Activated T-cell treated with anti-CD3 and anti-CD28 coated beads, Interleukin-2, amount 50 U/mL, for 4 hours (primary cell): ENCODE data around the gene ADCY1. TPM values are rescaled to one million over a fixed set of nuclear protein-coding genes. Genes with fewer than 3 reads are reported as not detected.

Experiments
- ATAC-seq, 2 donors: fragments of 200-7000 bp; cut with Tn5 transposase; one replicate each; pipeline ENCODE4 v1.10.0; 2021
- DNase-seq: peaks from one replicate; pipeline ENCODE4 v3.0.0-alpha.2; 2020
- H3K27me3 Mint-ChIP-seq: one replicate; pipeline ENCODE4 v1.8.0; 2021; ENCODE audit warnings: low read depth, mixed read lengths
- H3K36me3 Mint-ChIP-seq: one replicate; pipeline ENCODE4 v1.8.0; 2022; ENCODE audit warnings: mixed read lengths; ENCODE audit not compliant: insufficient read depth
- H3K4me1 Mint-ChIP-seq: one replicate; pipeline ENCODE4 v1.8.0; 2021; ENCODE audit warnings: low read depth, mixed read lengths
- H3K4me3 Mint-ChIP-seq: one replicate; pipeline ENCODE4 v1.8.0; 2021; ENCODE audit warnings: mild to moderate bottlenecking, moderate library complexity, mixed read lengths
- H3K9me3 Mint-ChIP-seq: one replicate; pipeline ENCODE4 v1.8.0; 2021; ENCODE audit warnings: mixed read lengths
- total RNA-seq, 3 donors: library from RNA; stranded (reverse); gene quantifications; one replicate each; pipeline ENCODE4 v1.2.1, GENCODE V29; 2021

Gene ADCY1
- total RNA-seq, 3 donors from 2014 or later: 0.05 to 0.26 (median 0.20) TPM

GRCh38 chr7:45582868-45583277, 8.7 kb downstream of the ADCY1 start:
- peaks cover 7% of the 10 kb centered on the region for H3K27me3 Mint-ChIP-seq
- no peak overlapping the region for H3K4me3 Mint-ChIP-seq
- no peaks in the 10 kb centered on the region for H3K9me3 Mint-ChIP-seq
- H3K4me1 Mint-ChIP-seq: no peaks in the 10 kb centered on the region
- no peak for ATAC-seq
- no peaks in the 10 kb centered on the region for H3K36me3 Mint-ChIP-seq
- no peak for DNase-seq

- DNase-seq: no peak
- Mint-ChIP-seq H3K4me1 (no peaks in the 10 kb centered on the region), H3K27me3 (peaks cover 7% of the 10 kb centered on the region), H3K36me3 (no peaks in the 10 kb centered on the region), H3K4me3 (no peak overlapping the region), H3K9me3 (no peaks in the 10 kb centered on the region)
- ATAC-seq: no peak
Measured at GRCh38 chr7:45583296-45583695, 9.1 kb downstream of the ADCY1 start.

- peaks cover 4% of the 10 kb centered on the region for H3K27me3 Mint-ChIP-seq
Measured at GRCh38 chr7:45584261-45585210, 10.4 kb downstream of the ADCY1 start.

GRCh38 chr7:45585628-45586027, 11.5 kb downstream of the ADCY1 start:
- Mint-ChIP-seq H3K4me1 (no peaks in the 10 kb centered on the region), H3K4me3 (no peak overlapping the region), H3K36me3 (no peaks in the 10 kb centered on the region), H3K27me3 (peaks cover 4% of the 10 kb centered on the region), H3K9me3 (no peaks in the 10 kb centered on the region)
- DNase-seq (no peak), ATAC-seq (no peak)

More at GRCh38 chr7:45584261-45585210, 10.4 kb downstream of the ADCY1 start:
- no peak for DNase-seq
- Mint-ChIP-seq H3K4me3 (no peak overlapping the region), H3K4me1 (no peaks in the 10 kb centered on the region), H3K9me3 (no peaks in the 10 kb centered on the region), H3K36me3 (no peaks in the 10 kb centered on the region)
- ATAC-seq: no peak

- no peak for ATAC-seq
- Mint-ChIP-seq H3K4me1 (no peaks in the 10 kb centered on the region), H3K27me3 (peaks cover 4% of the 10 kb centered on the region), H3K9me3 (no peaks in the 10 kb centered on the region), H3K4me3 (no peak overlapping the region), H3K36me3 (no peaks in the 10 kb centered on the region)
- no peak for DNase-seq
Measured at GRCh38 chr7:45586542-45587520, 12.7 kb downstream of the ADCY1 start.

GRCh38 chr7:45588466-45588865, 14.3 kb downstream of the ADCY1 start:
- H3K9me3 Mint-ChIP-seq: no peaks in the 10 kb centered on the region
- H3K4me1 Mint-ChIP-seq: no peaks in the 10 kb centered on the region
- no peak overlapping the region for H3K4me3 Mint-ChIP-seq
- H3K36me3 Mint-ChIP-seq: no peaks in the 10 kb centered on the region
- peaks cover 4% of the 10 kb centered on the region for H3K27me3 Mint-ChIP-seq
- no peak for DNase-seq
- ATAC-seq: no peak

- ATAC-seq (no peak), DNase-seq (no peak)
- Mint-ChIP-seq H3K4me1 (no peaks in the 10 kb centered on the region), H3K36me3 (no peaks in the 10 kb centered on the region), H3K4me3 (no peak overlapping the region), H3K27me3 (peaks cover 4% of the 10 kb centered on the region), H3K9me3 (no peaks in the 10 kb centered on the region)
Measured at GRCh38 chr7:45589061-45589460, 14.9 kb downstream of the ADCY1 start.

- Mint-ChIP-seq H3K27me3 (peaks cover 4% of the 10 kb centered on the region), H3K4me3 (no peak overlapping the region), H3K4me1 (no peaks in the 10 kb centered on the region), H3K36me3 (no peaks in the 10 kb centered on the region), H3K9me3 (no peaks in the 10 kb centered on the region)
- DNase-seq: no peak
- no peak for ATAC-seq
Measured at GRCh38 chr7:45589915-45590678, 15.9 kb downstream of the ADCY1 start.

GRCh38 chr7:45590679-45591057, 16.5 kb downstream of the ADCY1 start:
- H3K36me3 Mint-ChIP-seq: no peaks in the 10 kb centered on the region
- no peak for ATAC-seq

GRCh38 chr7:45591101-45591906, 17.1 kb downstream of the ADCY1 start:
- H3K4me1 Mint-ChIP-seq: no peaks in the 10 kb centered on the region

More at GRCh38 chr7:45590679-45591057, 16.5 kb downstream of the ADCY1 start:
- DNase-seq: no peak
- H3K4me3 Mint-ChIP-seq: no peak overlapping the region
- H3K9me3 Mint-ChIP-seq: no peaks in the 10 kb centered on the region
- peaks cover 4% of the 10 kb centered on the region for H3K27me3 Mint-ChIP-seq
- no peaks in the 10 kb centered on the region for H3K4me1 Mint-ChIP-seq

GRCh38 chr7:45592230-45592991, 18.2 kb downstream of the ADCY1 start:
- DNase-seq (no peak), ATAC-seq (no peak)
- Mint-ChIP-seq H3K36me3 (no peaks in the 10 kb centered on the region), H3K27me3 (peaks cover under 1% of the 10 kb centered on the region), H3K4me1 (no peaks in the 10 kb centered on the region), H3K9me3 (no peaks in the 10 kb centered on the region), H3K4me3 (no peak overlapping the region)

More at GRCh38 chr7:45591101-45591906, 17.1 kb downstream of the ADCY1 start:
- Mint-ChIP-seq H3K9me3 (no peaks in the 10 kb centered on the region), H3K4me3 (no peak overlapping the region), H3K36me3 (no peaks in the 10 kb centered on the region), H3K27me3 (peaks cover 4% of the 10 kb centered on the region)
- DNase-seq: no peak
- no peak for ATAC-seq

GRCh38 chr7:45593121-45593541, 19.0 kb downstream of the ADCY1 start:
- Mint-ChIP-seq H3K27me3 (no peaks in the 10 kb centered on the region), H3K4me1 (no peaks in the 10 kb centered on the region), H3K4me3 (no peak overlapping the region), H3K9me3 (no peaks in the 10 kb centered on the region), H3K36me3 (no peaks in the 10 kb centered on the region)
- no peak for ATAC-seq
- no peak for DNase-seq

GRCh38 chr7:45593877-45594276, 19.7 kb downstream of the ADCY1 start:
- ATAC-seq (no peak), DNase-seq (no peak)
- Mint-ChIP-seq H3K4me1 (no peaks in the 10 kb centered on the region), H3K36me3 (no peaks in the 10 kb centered on the region), H3K9me3 (no peaks in the 10 kb centered on the region), H3K4me3 (no peak overlapping the region), H3K27me3 (no peaks in the 10 kb centered on the region)
